Tibial nerve (tissue), 4 donors: ENCODE data around the gene CACNA1G. TPM values are rescaled to one million over a fixed set of nuclear protein-coding genes. Genes with fewer than 3 reads are reported as not detected.

Source experiments
- DNase-seq, 2 donors: peaks; one replicate each; pipeline ENCODE4 v3.0.0-alpha.2; 2019; ENCODE audit warnings: low spot score in 2 of 2
- H3K27ac ChIP-seq, 4 donors: fragments of 200-600 bp; sonication (generic) in 3 of 4; one replicate each; pipeline ENCODE4 v1.5.1; 2017 to 2019; ENCODE audit warnings: mild to moderate bottlenecking in 1 of 4
- H3K27me3 ChIP-seq, 2 donors: fragments of 200-600 bp; sonication (generic) in 1 of 2; one replicate each; pipeline versions ENCODE4 v1.5.1 to v1.6.0; 2017 to 2019
- H3K36me3 ChIP-seq, 3 donors: fragments of 200-600 bp; sonication (generic); one replicate each; pipeline ENCODE4 v1.5.1; 2018 to 2019
- H3K4me1 ChIP-seq, 4 donors: fragments of 200-600 bp; sonication (generic) in 3 of 4; one replicate each; pipeline ENCODE4 v1.5.1; 2017 to 2019
- H3K4me3 ChIP-seq, 4 donors: fragments of 200-600 bp; sonication (generic) in 3 of 4; one replicate each; pipeline ENCODE4 v1.5.1; 2017 to 2019; ENCODE audit warnings: mild to moderate bottlenecking in 1 of 4, moderate library complexity in 1 of 4
- H3K9me3 ChIP-seq, 4 donors: fragments of 200-600 bp; sonication (generic) in 3 of 4; one replicate each; pipeline ENCODE4 v1.5.1; 2017 to 2019
- CTCF ChIP-seq, 5 experiments: fragments of 200-600 bp in 3 of 5; fragments of 450-650 bp in 2 of 5; sonication (generic) in 3 of 5; IDR thresholded peaks; one replicate each; pipeline ENCODE4 v1.5.1; 2016 to 2019; ENCODE audit warnings: antibody characterized with exemption in 5 of 5, mild to moderate bottlenecking in 3 of 5, moderate library complexity in 2 of 5
- EP300 ChIP-seq, 2 donors: sonication (generic); formaldehyde crosslinking; IDR thresholded peaks; one replicate each; pipeline ENCODE4 v1.6.1; 2017; ENCODE audit warnings: antibody characterized with exemption in 2 of 2, mild to moderate bottlenecking in 1 of 2
- POLR2A ChIP-seq, 2 donors: fragments of 450-650 bp; IDR thresholded peaks; one replicate each; pipeline ENCODE4 v1.6.1; 2017; ENCODE audit warnings: antibody characterized with exemption in 2 of 2, mild to moderate bottlenecking in 2 of 2, moderate library complexity in 2 of 2
- WGBS, 2 donors: methylation state at CpG; one replicate each; pipeline ENCODE4 v1.1.5; 2018; 5-methylcytosine and 5-hydroxymethylcytosine counted together
- total RNA-seq, 4 donors: library from RNA; depleted of rRNA; stranded (reverse); fragments of >200 nt; gene quantifications; one replicate each; pipeline ENCODE4 v1.1.0, GENCODE V29; 2016

CACNA1G gene
- total RNA-seq, 4 donors from 2014 or later = 0.21 to 2.2 TPM; not detected in 2

- Histone ChIP-seq H3K27ac (no peak overlapping the region), H3K36me3 (no peaks in the 10 kb centered on the region), H3K27me3 (no peaks in the 10 kb centered on the region), H3K4me1 (peaks cover 0 to 10% (median 0%) of the 10 kb centered on the region in 4 donors), H3K9me3 (no peaks in the 10 kb centered on the region), H3K4me3 (no peak overlapping the region)
- WGBS, 2 donors = 69 to 73% methylated on average over 2 of the region's 2 CpGs
- no peak for DNase-seq
- no peak for TF ChIP-seq POLR2A (IDR thresholded peaks at IDR 0.05)
- no peak for TF ChIP-seq CTCF (IDR thresholded peaks at IDR 0.05)
- no peak for TF ChIP-seq EP300 (IDR thresholded peaks at IDR 0.05)
Measured at GRCh38 chr17:50521514-50521913, 39.0 kb upstream of the CACNA1G start.

- Histone ChIP-seq H3K9me3 (no peaks in the 10 kb centered on the region), H3K27ac (no peak overlapping the region), H3K36me3 (no peaks in the 10 kb centered on the region), H3K4me3 (no peak overlapping the region), H3K4me1 (peaks cover 0 to 10% (median 0%) of the 10 kb centered on the region in 4 donors), H3K27me3 (no peaks in the 10 kb centered on the region)
- WGBS, 2 donors = 90 to 91% methylated on average over 10 of the region's 10 CpGs
- DNase-seq = no peak
- TF ChIP-seq EP300 (IDR thresholded peaks at IDR 0.05) (no peak), POLR2A (IDR thresholded peaks at IDR 0.05) (no peak), CTCF (IDR thresholded peaks at IDR 0.05) (no peak)
Measured at GRCh38 chr17:50522766-50523165, 37.7 kb upstream of the CACNA1G start.

GRCh38 chr17:50523208-50523607, 37.3 kb upstream of the CACNA1G start:
- H3K27ac ChIP-seq = no peak overlapping the region
- WGBS, 2 donors = 65 to 82% methylated on average over 2 of the region's 2 CpGs
- no peak overlapping the region for H3K4me3 ChIP-seq
- H3K27me3 ChIP-seq = no peaks in the 10 kb centered on the region
- H3K4me1 ChIP-seq = peaks cover 0 to 10% (median 0%) of the 10 kb centered on the region in 4 donors
- H3K36me3 ChIP-seq = no peaks in the 10 kb centered on the region
- TF ChIP-seq EP300 (IDR thresholded peaks at IDR 0.05) (no peak), POLR2A (IDR thresholded peaks at IDR 0.05) (no peak), CTCF (IDR thresholded peaks at IDR 0.05) (no peak)
- no peak for DNase-seq
- H3K9me3 ChIP-seq = no peaks in the 10 kb centered on the region

- no peak overlapping the region for H3K4me3 ChIP-seq
- 90 to 96% methylated on average over 10 to 18 of the region's 18 CpGs for WGBS, 2 donors
- no peak for DNase-seq
- no peak overlapping the region for H3K27ac ChIP-seq
- H3K9me3 ChIP-seq = no peaks in the 10 kb centered on the region
- no peaks in the 10 kb centered on the region for H3K4me1 ChIP-seq
- H3K27me3 ChIP-seq = peaks cover 0 to 11% of the 10 kb centered on the region in 2 donors
- H3K36me3 ChIP-seq = no peaks in the 10 kb centered on the region
- TF ChIP-seq POLR2A (IDR thresholded peaks at IDR 0.05) (no peak), CTCF (IDR thresholded peaks at IDR 0.05) (no peak), EP300 (IDR thresholded peaks at IDR 0.05) (no peak)
Measured at GRCh38 chr17:50524838-50525237, 35.7 kb upstream of the CACNA1G start.

- Histone ChIP-seq H3K27ac (no peak overlapping the region), H3K9me3 (no peaks in the 10 kb centered on the region), H3K36me3 (no peaks in the 10 kb centered on the region), H3K27me3 (peaks cover 0 to 34% of the 10 kb centered on the region in 2 donors), H3K4me3 (no peak overlapping the region), H3K4me1 (peaks cover 0 to 3% (median under 1%) of the 10 kb centered on the region in 4 donors)
- no peak for TF ChIP-seq EP300 (IDR thresholded peaks at IDR 0.05)
- no peak for TF ChIP-seq CTCF (IDR thresholded peaks at IDR 0.05)
- no peak for TF ChIP-seq POLR2A (IDR thresholded peaks at IDR 0.05)
- WGBS, 2 donors = 45 to 46% methylated on average over 4 to 5 of the region's 5 CpGs
- DNase-seq = no peak
Measured at GRCh38 chr17:50527155-50527762, 33.3 kb upstream of the CACNA1G start.
